Measurements from ENCODE around the gene RAB17.

Gene RAB17

DNA sequence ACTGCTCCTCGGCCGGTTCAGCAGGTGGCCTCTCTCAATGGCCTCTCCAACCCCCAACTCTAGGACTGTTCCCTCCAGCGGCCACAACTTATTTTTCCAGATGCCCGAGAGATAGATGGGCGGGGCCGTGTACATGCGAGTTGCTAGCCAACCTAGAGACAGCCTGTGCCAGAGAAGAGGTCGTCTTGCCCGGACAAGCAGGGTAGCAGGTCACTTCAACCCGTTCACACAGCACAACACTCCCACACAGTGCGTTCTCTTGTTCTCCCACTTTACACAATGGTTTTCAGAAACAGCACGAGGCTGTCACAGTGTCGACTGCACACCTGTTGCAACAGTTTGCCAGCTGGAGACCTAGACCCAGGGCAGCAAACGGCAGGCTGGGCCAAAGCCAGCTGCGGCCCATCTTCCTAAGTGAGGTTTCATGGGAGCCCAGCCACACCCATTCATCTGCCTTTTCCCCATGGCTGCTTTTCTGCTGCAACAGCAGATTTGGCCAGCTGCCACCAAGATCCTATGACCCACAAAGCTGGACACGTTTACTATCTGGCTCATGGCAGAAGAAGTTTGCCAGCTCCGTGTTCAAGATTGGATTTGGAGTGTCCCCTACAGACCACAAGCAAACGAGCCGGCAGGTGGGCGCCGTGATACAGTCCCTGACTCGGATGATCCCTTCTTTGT, 31.4 kb downstream of the RAB17 start:
- no peak for DNase-seq (ENCODE audit: low read depth)

DNA sequence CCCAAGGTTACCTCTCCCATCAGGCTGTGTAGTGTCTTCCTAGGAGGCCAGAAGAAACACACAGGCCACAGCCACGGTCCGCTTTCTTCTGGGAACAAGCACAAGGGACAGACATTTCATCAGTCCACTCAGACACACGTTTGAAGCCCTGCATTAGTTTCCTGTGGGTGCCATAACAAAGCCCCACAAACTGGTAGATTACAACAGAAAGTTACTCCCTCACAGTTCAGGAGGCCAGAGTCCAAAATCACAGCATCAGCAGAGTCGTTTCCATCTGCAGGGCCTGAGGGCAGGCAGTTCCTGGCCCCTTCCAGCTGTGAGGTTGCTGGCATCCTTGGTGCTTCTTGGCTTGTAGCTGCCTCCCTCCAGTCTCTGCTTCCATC, 32.9 kb downstream of the RAB17 start:
- DNase-seq (ENCODE audit: low read depth), result no peak

DNA sequence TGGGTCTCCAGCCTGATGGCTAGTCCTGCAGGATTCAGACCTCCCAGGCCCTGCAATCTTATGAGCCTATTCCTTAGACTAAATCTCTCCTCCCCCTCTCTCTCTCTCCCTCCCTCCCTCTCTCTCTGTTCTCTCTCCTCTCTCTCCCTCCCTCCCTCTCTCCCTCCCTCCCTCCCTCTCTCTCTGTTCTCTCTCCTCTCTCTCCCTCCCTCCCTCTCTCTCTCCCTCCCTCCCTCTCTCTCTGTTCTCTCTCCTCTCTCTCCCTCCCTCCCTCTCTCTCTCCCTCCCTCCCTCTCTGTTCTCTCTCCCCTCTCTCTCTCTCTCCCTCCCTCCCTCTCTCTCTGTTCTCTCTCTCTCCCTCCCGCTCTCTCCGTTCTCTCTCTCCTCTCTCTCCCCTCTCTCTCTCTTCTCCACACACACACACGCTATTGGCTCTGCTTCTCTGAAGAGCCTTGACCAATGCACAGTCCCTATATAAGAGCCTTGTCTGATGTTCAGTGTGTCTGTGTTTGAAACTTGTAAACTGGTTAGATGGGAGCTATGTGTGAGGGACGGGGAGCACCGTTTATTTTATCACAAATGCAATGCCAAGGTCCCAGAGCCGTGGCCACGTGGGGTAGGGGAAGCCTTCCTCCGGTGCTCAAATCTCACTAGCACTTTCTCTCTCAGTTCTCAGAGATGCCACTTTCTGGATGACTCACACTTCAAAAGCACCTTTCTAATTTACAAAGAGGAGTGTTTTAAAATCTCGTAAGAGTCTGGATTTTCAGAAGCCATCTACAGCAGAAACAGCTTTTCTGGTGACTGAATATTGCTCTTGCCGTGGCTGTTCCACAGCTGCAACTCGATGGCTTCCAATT, 33.5 kb downstream of the RAB17 start:
- no peak for DNase-seq (ENCODE audit: low read depth)

DNA sequence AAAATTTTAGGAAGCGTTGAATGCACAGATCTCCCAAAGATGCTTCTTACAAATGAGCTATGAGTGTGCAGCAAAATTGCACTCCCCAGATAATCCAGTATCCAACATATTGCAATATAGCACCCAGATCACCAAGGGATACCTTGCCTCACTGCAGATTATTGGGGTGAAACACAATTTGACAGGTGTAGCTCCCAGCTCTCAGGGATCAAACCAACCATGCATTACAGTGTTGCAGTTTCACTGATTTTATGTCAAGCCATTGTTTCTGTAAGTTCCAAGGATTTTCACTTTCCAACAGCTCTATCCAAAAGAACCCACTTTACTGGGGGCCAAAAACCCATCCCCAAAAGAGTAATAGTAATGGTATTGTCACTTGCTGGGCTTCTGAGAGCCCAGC, 35.0 kb downstream of the RAB17 start:
- DNase-seq (ENCODE audit: low read depth), result no peak

DNA sequence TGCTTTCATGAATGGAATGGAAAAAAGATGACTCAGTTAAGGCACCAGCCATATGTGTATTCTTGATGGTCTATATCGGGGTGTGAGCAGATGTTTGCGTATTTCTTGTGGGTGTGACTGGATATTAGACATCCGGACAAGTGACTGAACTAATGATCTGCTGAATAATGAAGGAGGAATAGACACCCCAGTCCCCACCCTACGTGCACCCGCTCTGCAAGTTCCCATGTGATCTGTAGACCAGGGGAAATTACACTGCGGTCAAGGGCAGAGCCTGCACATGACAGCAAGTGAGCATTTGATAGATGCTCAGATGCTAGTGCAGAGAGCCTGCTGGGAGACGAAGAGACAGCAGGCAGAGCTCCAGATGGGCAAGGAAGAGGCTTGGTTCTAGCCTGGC, 36.6 kb downstream of the RAB17 start:
- no peak for DNase-seq (ENCODE audit: low read depth)

DNA sequence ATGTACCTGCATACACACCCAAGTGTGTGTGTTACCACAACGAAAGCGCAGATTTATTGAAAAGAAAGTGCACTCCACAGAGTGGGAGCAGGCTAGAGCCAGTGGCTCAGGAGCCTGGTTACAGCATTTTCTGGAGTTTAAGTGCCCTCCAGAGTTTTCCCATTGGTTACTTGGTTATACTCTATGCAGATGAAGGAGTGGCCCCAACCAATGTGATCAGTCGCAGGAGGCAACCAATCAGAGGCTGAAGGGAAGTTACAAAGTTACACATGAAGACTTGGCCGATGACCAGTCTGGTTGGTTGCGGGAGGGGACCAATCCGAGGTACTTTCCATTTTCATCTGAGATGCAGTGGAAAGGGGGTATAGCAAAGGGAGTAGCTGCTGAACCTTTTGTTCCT, 37.6 kb downstream of the RAB17 start:
- no peak for DNase-seq (ENCODE audit: low read depth)

DNA sequence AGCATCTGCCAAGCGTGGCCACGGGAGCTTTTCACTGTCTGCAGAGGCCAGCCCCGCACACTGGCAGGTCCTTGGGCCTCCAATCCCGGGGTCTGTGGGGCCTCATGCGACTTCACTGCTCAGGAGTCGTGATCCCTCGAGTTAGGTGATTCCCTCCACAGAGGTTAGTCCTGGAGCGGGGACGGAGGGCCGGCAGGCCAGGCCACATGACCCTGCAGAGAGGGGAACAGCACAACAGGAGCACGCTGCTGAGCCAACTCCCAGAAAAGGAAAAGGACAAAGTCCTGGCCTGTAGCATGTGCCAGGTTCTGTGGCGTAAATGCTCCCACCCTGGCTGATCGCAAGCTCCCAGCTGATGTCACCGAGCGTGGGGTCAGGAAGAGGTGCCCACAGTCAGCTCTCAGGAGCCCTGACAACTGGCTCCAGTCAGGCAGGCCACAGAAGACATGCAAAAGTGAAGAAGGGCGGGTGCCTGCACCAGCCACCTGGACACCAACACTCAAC, 39.4 kb downstream of the RAB17 start:
- no peak for DNase-seq (ENCODE audit: low read depth)

DNA sequence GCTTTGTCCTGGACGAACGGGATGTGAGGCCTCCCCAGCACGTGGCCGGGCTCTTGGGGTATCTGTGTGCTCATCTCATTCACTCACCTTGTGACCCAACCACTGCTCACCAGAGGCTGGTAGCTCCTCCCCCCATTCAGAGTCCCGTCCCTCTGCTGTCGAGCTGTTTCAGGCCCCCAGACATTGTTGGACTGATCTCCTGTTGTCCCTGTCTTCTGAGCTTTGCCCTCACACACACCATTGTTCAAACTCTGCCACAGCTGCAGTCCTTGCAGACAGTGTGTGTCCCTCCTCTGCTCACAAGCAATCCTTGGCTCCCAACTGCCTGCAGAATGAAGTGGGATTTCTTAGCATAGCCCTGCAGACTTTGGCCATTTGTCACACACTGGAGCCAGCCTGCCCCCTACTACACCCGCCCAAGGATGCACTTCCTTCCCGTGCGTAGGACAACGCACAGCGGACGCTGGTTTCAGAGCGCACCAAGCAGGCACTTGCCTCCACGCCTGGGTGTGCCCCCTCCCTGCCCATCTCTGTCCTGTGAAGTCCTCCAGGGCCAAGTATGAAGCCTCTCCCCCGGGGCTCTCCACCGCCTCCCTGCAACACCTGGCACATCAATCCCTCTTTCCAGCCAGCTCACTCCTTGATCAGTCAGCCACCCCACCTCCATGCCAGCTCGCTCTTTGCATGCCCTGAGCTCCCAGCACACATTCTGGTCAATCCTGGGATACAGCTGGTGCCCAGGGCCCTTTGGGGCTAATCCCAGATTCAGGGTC, 40.7 kb downstream of the RAB17 start:
- DNase-seq (ENCODE audit: low read depth), result no peak

DNA sequence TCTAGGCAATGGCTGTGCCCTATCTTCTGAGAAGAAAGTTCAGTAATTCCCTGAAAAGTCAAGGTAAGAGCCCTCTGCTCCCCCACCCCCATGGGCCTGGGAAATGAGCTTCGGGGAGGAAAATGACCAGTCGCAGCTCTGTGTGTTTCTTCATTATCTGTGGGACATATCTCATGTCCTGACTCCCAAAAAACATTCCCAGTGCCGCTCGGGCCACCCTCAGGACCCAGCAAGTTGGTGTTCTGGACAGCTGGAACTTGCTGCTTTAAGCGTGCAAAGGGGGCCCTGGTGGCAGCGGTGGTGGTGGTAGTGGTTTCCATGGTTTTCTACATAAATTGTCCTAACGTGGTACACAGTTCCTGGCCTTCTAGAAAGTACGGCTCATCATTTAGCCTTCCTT, 41.3 kb downstream of the RAB17 start:
- DNase-seq (ENCODE audit: low read depth), result no peak

DNA sequence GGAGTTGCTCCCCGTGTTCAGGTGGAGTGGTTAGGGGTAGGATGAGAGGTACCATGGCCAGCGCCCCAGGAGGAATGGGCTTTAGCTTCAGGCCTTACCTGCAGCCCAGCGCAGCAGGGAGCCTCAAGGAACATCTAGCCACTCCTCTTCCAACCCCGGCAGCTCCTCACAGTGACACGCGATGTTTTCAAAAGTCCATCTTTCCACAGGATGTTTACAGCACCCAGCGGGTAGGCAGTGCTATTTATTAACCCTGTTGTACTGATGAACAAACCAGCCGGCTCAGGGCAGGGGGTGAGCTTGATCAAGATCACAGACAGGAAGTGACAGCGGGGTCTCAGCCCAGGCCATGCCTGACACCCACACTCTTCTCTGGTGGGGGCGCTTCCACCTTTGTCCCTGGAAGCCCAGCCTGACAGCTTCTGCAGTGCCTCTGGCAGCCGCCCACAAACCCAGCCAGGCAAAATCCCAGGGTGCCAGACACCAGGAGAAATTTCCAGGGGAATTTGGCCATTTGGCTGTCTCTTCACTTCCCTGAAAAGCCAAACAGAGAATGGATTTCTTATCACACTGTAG, 42.6 kb downstream of the RAB17 start:
- no peak for DNase-seq (ENCODE audit: low read depth)

DNA sequence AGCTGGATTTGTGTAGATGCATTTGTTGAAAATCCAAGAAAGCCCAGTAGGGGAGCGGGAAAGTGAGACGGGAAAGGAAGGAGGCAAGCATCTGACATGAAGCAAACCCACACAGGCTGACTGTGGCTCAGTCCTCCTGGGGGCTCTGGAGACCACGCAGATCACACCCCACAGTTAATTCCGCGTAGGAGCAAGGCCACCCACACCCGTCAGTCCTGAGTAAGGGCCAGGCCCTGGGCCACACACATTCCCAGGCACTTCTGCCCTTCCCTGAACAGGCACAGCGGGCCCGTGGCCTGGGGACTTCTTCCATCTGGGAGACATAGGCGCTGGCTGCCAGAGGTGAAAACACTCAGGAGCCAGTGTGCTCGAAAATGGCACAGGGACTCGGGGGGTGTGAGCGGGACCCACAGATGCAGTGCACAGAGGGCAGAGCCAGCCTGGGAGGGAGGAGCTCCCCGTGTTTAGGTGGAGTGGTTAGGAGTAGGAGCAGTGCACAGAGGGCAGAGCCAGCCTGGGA, 43.6 kb downstream of the RAB17 start:
- DNase-seq (ENCODE audit: low read depth), result no peak

DNA sequence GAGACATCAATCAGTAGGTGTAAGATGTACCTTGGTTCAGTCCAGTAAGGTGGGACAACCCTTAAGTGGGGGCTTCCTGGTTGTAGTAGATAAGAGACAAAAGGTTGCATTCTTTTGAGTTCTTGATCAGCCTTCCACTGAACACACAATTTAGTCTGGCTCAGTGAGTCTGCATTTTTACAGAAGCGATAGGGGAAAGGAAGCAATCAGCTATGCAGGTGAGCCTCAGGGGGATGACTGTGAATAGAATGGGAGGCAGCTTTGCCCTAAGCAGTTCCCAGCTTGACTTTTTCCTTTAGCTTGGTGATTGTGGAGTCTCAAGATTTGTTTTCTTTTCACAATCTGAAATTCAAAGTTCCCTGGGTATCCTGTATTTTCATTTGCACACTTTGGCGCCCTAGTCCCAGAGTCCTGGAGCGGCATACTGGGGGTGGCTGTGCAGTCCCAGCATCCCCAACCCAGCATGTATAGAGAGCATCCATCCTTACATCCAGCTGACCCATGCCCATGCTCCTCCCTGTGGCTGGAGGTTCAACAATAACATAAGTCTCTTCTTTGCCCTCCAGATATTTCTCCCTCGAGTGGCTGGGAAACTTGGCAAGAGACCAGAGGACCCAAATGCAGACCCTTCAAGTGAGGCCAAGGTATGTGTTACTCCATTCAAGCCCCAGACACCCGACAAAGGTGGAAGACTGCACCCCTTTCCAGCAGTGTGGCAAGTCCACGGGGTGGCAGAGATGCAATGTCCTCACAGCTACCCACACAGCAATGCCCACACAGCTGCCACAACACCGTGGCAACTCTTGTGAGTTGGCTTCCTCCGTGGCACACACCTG, 44.3 kb downstream of the RAB17 start:
- DNase-seq (ENCODE audit: low read depth), result no peak

DNA sequence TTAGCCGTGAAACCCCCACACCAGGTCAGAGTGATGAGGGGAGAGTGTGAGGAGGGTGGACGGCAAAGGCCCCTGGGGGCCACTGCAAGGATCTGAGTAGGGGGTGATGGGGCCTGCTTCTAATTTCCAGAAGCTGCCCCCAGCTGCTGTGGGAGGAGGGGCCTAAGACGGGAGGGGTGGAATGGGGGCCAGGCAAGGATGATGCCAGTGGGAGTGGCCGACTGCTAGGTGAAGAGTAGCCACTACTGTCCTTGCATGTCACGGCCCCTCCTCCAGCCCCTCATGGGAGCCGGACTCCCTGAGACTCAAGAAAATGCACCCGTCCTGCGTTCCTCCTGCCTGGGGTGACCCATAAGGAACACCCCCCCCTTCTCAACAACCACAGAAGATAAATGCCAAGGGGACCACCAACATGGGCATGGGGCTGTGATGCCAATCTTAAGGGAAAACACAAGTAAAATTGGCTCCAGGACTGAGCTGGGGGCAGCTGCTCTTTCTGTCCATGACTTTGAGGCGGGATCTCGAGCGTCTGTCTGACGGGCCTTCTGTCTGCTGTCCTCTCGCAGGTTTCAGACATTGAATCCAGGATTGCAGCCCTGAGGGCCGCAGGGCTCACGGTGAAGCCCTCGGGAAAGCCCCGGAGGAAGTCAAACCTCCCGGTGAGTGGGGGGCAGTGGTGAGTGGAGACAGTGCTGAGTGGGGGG, 48.4 kb downstream of the RAB17 start:
- no peak for DNase-seq (ENCODE audit: low read depth)

DNA sequence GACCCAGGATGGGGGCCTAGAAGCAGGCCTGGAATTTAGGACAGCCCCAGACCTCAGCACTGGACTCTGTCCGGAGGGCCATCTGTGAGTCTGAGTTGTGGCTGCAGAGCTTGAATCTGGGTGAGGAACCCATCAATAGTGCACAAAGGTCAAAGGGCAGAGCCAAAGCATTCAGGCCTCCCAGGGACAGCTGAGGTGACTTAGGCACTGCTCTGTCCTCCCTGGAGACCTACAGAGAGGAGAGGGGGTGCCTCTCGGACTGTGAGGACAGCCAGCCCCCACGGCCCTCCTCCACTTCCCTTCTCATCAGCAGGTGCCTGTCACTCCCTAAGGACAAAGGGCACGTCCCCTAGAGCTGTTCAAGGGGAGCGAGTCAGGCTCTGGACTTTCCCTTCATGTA, 49.3 kb downstream of the RAB17 start:
- no peak for DNase-seq (ENCODE audit: low read depth)

DNA sequence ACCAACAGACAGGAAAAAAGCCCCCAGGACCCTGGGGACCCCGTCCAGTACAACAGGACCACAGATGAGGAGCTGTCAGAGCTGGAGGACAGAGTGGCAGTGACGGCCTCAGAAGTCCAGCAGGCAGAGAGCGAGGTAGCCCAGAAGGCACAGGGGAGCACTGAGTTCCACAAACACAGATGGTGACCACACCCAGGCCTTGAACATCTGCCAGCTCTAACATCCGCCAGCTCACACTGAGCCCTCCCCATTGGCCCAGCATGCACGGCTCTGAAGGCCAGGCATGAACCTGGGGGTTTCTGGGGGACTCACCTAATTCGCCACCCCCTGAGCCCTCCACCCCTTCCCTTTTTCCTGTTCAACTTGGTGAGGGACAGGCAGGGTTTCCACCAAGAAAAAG, 49.7 kb downstream of the RAB17 start:
- no peak for DNase-seq (ENCODE audit: low read depth)

DNA sequence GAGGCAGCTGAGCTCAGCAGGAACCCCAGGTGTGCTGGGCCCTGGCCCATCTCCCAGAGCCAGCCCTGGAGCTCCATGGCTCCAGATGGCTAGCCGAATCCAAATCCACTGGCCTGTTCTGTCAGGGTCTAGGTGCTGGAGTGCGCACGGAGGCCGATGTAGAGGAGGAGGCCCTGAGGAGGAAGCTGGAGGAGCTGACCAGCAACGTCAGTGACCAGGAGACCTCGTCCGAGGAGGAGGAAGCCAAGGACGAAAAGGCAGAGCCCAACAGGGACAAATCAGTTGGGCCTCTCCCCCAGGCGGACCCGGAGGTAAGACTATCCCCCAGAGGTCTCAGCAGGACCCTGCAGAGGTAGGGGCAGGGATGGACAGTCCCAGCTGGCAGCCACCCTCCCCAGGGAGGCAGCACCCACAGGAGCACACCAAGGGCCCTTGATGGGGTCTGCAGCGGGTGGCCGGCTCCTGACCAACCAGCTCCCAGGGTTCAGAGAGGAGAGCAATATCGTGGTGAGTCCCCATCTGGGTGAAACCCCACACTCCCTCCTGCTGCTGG, 50.2 kb downstream of the RAB17 start:
- no peak for DNase-seq (ENCODE audit: low read depth)

DNA sequence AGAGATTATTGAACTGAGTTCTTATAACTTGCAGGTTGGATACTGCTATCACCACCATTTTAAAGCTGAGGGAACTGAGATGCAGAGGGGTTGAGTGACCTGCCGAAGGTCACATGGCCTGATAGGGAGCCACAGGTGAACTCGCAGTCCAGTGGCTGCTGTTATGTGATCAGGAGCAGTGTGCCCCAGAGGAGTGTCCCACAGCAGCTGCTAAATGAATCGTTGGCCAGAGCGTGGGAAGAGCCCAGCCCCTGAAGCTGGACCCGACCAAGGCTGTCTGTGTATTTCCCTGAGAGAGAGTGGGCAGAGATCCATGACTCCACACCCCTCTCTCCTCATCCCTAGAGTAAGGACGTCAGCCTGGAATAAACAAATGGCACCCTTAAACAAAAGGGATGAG, 50.9 kb downstream of the RAB17 start:
- no peak for DNase-seq (ENCODE audit: low read depth)

DNA sequence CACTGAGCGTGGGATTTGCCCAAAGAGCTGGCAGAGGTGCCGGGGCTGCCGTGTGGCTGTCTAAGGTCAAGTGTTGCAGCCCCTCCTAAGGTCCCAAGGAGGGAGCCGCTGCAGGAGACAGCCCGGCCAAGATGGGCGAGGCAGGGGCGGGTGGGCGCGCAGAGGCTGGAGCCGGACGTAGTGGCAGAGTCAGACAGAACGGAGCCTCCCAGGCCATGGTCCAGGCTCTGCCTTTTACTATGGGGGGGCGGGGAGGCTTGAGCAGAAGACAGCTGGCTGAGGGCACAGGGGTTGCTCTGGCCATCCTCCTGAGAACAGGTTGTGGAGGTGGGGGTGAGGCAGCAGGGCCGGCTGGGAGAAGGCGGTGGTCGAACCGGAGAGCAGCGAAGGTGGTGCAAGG, 51.6 kb downstream of the RAB17 start:
- no peak for DNase-seq (ENCODE audit: low read depth)

DNA sequence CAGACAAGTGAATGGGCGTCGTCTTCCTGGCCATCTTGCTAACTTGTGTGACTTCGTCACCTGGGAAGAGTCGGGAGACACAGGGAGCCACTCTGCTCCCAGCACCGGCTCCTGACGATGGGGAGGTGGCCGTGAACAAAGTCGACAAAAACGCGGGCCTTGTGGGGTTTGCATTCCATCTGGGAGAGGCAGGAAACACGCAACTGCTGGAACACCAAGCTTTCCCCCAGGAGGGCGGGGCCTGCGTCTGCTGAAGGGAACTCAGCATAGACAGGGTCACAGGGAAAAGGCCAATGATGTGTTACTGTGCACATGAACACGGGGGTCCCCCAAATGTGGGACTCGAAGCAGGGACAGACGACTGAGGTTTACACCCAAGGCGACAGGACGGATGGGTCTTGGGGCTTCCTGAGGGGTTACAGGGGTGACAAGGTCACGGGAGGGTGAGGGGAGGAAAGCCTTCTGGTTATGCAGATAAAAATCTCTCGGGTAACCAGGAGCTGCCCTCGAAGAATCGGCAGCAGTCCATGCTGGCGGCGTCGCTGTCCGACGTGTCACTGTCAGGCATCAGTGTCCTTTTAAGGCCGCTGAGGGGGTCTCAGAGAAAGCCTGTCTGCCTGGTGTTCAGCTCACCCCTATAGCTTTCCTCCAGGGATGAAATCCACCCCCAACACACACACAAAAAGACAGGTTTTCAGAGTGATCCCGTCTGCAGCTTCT, 52.4 kb downstream of the RAB17 start:
- DNase-seq (ENCODE audit: low read depth), result no peak

DNA sequence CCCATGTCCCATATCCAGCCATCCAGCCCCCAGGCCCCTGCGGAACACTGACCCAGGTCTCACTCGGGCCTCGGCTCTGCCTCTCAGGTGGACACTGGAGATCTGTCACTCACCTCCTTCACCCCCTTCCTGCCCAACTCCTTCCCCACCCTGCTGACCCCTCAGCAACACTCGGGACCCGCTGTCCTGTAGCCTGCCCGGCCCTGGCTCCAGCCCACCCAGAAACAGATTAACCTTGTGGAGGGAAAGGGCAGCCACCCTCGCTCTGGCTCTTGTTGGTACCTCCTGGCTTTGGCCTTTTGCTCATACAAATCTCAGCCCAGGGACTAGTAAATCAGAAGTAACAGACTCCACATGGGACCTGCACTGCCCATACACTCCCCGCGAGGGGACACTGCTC, 53.9 kb downstream of the RAB17 start:
- DNase-seq (ENCODE audit: low read depth), result no peak
